Endothelial cell (in vitro differentiated cells): ENCODE measurements around the gene FMO3. TPM values are rescaled to one million over a fixed set of nuclear protein-coding genes. Genes with fewer than 3 reads are reported as not detected.

Experiments used
- DNase-seq: peaks from one replicate; pipeline ENCODE4 v3.0.0; 2021; ENCODE audit warnings: low spot score
- H3K27ac Mint-ChIP-seq: one replicate; pipeline ENCODE4 v1.8.0; 2021; ENCODE audit warnings: mixed read lengths, inconsistent platforms; ENCODE audit not compliant: unreplicated experiment
- H3K27me3 Mint-ChIP-seq: one replicate; pipeline ENCODE4 v1.8.0; 2021; ENCODE audit warnings: mild to moderate bottlenecking, moderate library complexity, mixed read lengths, inconsistent platforms; ENCODE audit not compliant: unreplicated experiment
- H3K36me3 Mint-ChIP-seq: one replicate; pipeline ENCODE4 v1.8.0; 2021; ENCODE audit warnings: mild to moderate bottlenecking, low read depth, mixed read lengths, inconsistent platforms; ENCODE audit not compliant: unreplicated experiment
- H3K4me1 Mint-ChIP-seq: one replicate; pipeline ENCODE4 v1.8.0; 2021; ENCODE audit warnings: mild to moderate bottlenecking, mixed read lengths, inconsistent platforms; ENCODE audit not compliant: unreplicated experiment
- H3K4me3 Mint-ChIP-seq: one replicate; pipeline ENCODE4 v1.8.0; 2021; ENCODE audit warnings: mild to moderate bottlenecking, mixed read lengths, inconsistent platforms; ENCODE audit not compliant: unreplicated experiment
- H3K9me3 Mint-ChIP-seq: one replicate; pipeline ENCODE4 v1.8.0; 2021; ENCODE audit warnings: mixed read lengths, inconsistent platforms; ENCODE audit not compliant: unreplicated experiment
- CTCF ChIP-seq: fragments of 200-600 bp; sonication (generic); IDR thresholded peaks from one replicate; pipeline ENCODE4 v1.5.0; 2021; ENCODE audit warnings: antibody characterized with exemption; ENCODE audit not compliant: unreplicated experiment
- microRNA-seq: library from miRNA; unstranded; fragments of <30 nt; microRNA quantifications from one replicate; pipeline ENCODE4, GENCODE V29; 2020; ENCODE audit not compliant: unreplicated experiment
- total RNA-seq: library from RNA; stranded (reverse); fragmentation: NEBNext Ultra II Directional; extraction: Animal tissue kit (Norgen Biotek cat#: 25700); gene quantifications from one replicate; pipeline ENCODE4 v1.2.1, GENCODE V29; 2021; ENCODE audit not compliant: unreplicated experiment

Gene FMO3
- total RNA-seq, 1 donor from 2014 or later = not detected

GRCh38 chr1:171166361-171166760 is 75.7 kb downstream of the FMO3 start:
- Mint-ChIP-seq H3K36me3 (no peaks in the 10 kb centered on the region), H3K27ac (no peak overlapping the region), H3K4me3 (no peak overlapping the region), H3K9me3 (peaks cover 4% of the 10 kb centered on the region), H3K27me3 (no peaks in the 10 kb centered on the region), H3K4me1 (no peaks in the 10 kb centered on the region)
- no peak for DNase-seq
- no peak for TF ChIP-seq CTCF

Small RNA genes within 50 kb of the gene (microRNA-seq; reads per million reads assigned to microRNA genes)
- gene MIR1295A (not detected), gene MIR1295B (not detected)

Other genes with a start within 250 kb of the FMO3 start
- gene MROH9, start 155.4 kb upstream of the FMO3 start, total RNA-seq = not detected
- gene FMO2, start 94.4 kb downstream of the FMO3 start, total RNA-seq = not detected
- not detected for gene FMO1, start 157.6 kb downstream of the FMO3 start, total RNA-seq
- gene FMO4, start 223.3 kb downstream of the FMO3 start, total RNA-seq = 2.4 TPM